DOHH2 (cell line): ENCODE data around the gene C1orf232.

ENCODE experiments used
- H3F3A ChIP-seq: fragments of 200-600 bp; sonication (generic), shearing (Covaris generic); 2 replicates; pipeline ENCODE4 v1.6.0; 2016; ENCODE audit warnings: antibody characterized with exemption, mild to moderate bottlenecking; ENCODE audit not compliant: control insufficient read depth, insufficient read depth
- H3K27ac ChIP-seq: fragments of 200-600 bp; sonication (generic); 2 replicates; pipeline ENCODE4 v1.5.1; 2014; ENCODE audit warnings: low read depth, mild to moderate bottlenecking, low read length, moderate library complexity
- H3K27me3 ChIP-seq: fragments of 200-600 bp; sonication (generic); 2 replicates; pipeline ENCODE4 v1.6.1; 2014; ENCODE audit warnings: mild to moderate bottlenecking, low read length, mixed read lengths; ENCODE audit not compliant: control insufficient read depth
- H3K36me3 ChIP-seq: fragments of 200-600 bp; sonication (generic); 2 replicates; pipeline ENCODE4 v1.6.1; 2014; ENCODE audit warnings: mild to moderate bottlenecking, low read length, moderate library complexity, mixed read lengths; ENCODE audit not compliant: control insufficient read depth
- H3K4me1 ChIP-seq: fragments of 200-600 bp; sonication (generic); 2 replicates; pipeline ENCODE4 v1.6.1; 2014; ENCODE audit warnings: mild to moderate bottlenecking, low read length, mixed read lengths; ENCODE audit not compliant: control insufficient read depth
- H3K4me2 ChIP-seq: fragments of 200-600 bp; sonication (generic); 2 replicates; pipeline ENCODE4 v1.6.0; 2014; ENCODE audit warnings: mild to moderate bottlenecking, low read length, moderate library complexity
- H3K4me3 ChIP-seq: fragments of 200-600 bp; sonication (generic); 2 replicates; pipeline ENCODE4 v1.5.1; 2014; ENCODE audit warnings: mild to moderate bottlenecking, low read length, mixed read lengths
- H3K79me2 ChIP-seq: fragments of 200-600 bp; sonication (generic); 2 replicates; pipeline ENCODE4 v1.6.1; 2014; ENCODE audit warnings: mild to moderate bottlenecking, low read length, mixed read lengths; ENCODE audit not compliant: control insufficient read depth
- H3K9me2 ChIP-seq: fragments of 200-600 bp; sonication (generic); replicated peaks from 2 replicates; pipeline ENCODE4 v1.6.1; 2014; ENCODE audit warnings: mild to moderate bottlenecking, low read length, mixed read lengths; ENCODE audit not compliant: control insufficient read depth
- H3K9me3 ChIP-seq: fragments of 200-600 bp; sonication (generic); 2 replicates; pipeline ENCODE4 v1.6.1; 2014; ENCODE audit warnings: antibody characterized with exemption, low read length, mixed read lengths; ENCODE audit not compliant: control insufficient read depth, insufficient read depth
- H4K20me1 ChIP-seq: fragments of 200-600 bp; sonication (generic); 2 replicates; pipeline ENCODE4 v1.6.0; 2014; ENCODE audit warnings: low read depth, mild to moderate bottlenecking, antibody characterized with exemption, low read length, moderate library complexity; ENCODE audit not compliant: control insufficient read depth, insufficient read depth
- CTCF ChIP-seq: fragments of 200-600 bp; sonication (generic); IDR thresholded peaks from one replicate; pipeline ENCODE4 v1.5.1; 2014; ENCODE audit warnings: antibody characterized with exemption, mild to moderate bottlenecking, low read depth, low read length; ENCODE audit not compliant: poor library complexity, severe bottlenecking
- EZH2phosphoT487 ChIP-seq: fragments of 200-600 bp; sonication (generic); IDR thresholded peaks from 2 replicates; pipeline ENCODE4 v1.6.1; 2017; ENCODE audit warnings: borderline replicate concordance, mild to moderate bottlenecking, antibody characterized with exemption, low read length, moderate library complexity, mixed read lengths

The C1orf232 gene

GRCh38 chr1:26212726-26213125 is 44.0 kb upstream of the C1orf232 start:
- no peaks in the 10 kb centered on the region for H3K4me1 ChIP-seq
- TF ChIP-seq EZH2phosphoT487 (no peak), CTCF (no peak)
- H3K4me3 ChIP-seq = no peak overlapping the region
- peaks cover 17% of the 10 kb centered on the region for H3K27me3 ChIP-seq
- no peaks in the 10 kb centered on the region for H3F3A ChIP-seq
- no peak overlapping the region for H3K4me2 ChIP-seq
- H3K9me2 ChIP-seq = no peaks in the 10 kb centered on the region
- no peaks in the 10 kb centered on the region for H4K20me1 ChIP-seq
- H3K79me2 ChIP-seq = no peaks in the 10 kb centered on the region
- H3K27ac ChIP-seq = no peak overlapping the region
- H3K9me3 ChIP-seq = no peaks in the 10 kb centered on the region
- H3K36me3 ChIP-seq = no peaks in the 10 kb centered on the region

GRCh38 chr1:26210147-26210870 is 41.5 kb upstream of the C1orf232 start:
- H3K9me2 ChIP-seq = no peaks in the 10 kb centered on the region

GRCh38 chr1:26203642-26204318 is 35.0 kb upstream of the C1orf232 start:
- Histone ChIP-seq H3K4me3 (no peak overlapping the region), H3K9me2 (no peaks in the 10 kb centered on the region), H3K4me2 (no peak overlapping the region), H3K27ac (no peak overlapping the region), H3K27me3 (peaks cover 19% of the 10 kb centered on the region), H3K36me3 (no peaks in the 10 kb centered on the region), H3F3A (no peaks in the 10 kb centered on the region), H4K20me1 (no peaks in the 10 kb centered on the region), H3K4me1 (peaks cover 7% of the 10 kb centered on the region), H3K79me2 (no peaks in the 10 kb centered on the region), H3K9me3 (no peaks in the 10 kb centered on the region)
- no peak for TF ChIP-seq EZH2phosphoT487
- TF ChIP-seq CTCF = no peak

More at GRCh38 chr1:26210147-26210870, 41.5 kb upstream of the C1orf232 start:
- no peaks in the 10 kb centered on the region for H3F3A ChIP-seq
- TF ChIP-seq CTCF = no peak
- no peak for TF ChIP-seq EZH2phosphoT487
- H3K27ac ChIP-seq = no peak overlapping the region
- no peak overlapping the region for H3K4me3 ChIP-seq
- no peaks in the 10 kb centered on the region for H3K4me1 ChIP-seq
- H3K27me3 ChIP-seq = peaks cover 8% of the 10 kb centered on the region; the same call in 1 of the 2 replicates
- no peaks in the 10 kb centered on the region for H3K9me3 ChIP-seq
- no peaks in the 10 kb centered on the region for H3K79me2 ChIP-seq
- H3K4me2 ChIP-seq = no peak overlapping the region
- H4K20me1 ChIP-seq = no peaks in the 10 kb centered on the region
- no peaks in the 10 kb centered on the region for H3K36me3 ChIP-seq
